IPS-18a (cell line): ENCODE measurements around the gene LY9.

ENCODE experiments used
- H3K27ac ChIP-seq: one replicate; pipeline ENCODE4 v1.5.1; 2013; ENCODE audit warnings: low read length
- H3K27me3 ChIP-seq: one replicate; pipeline ENCODE4 v1.6.1; 2013; ENCODE audit warnings: mild to moderate bottlenecking, low read length; ENCODE audit not compliant: control insufficient read depth, insufficient read depth
- H3K36me3 ChIP-seq: one replicate; pipeline ENCODE4 v1.6.1; 2013; ENCODE audit warnings: low read depth, low read length; ENCODE audit not compliant: control insufficient read depth
- H3K4me1 ChIP-seq: one replicate; pipeline ENCODE4 v1.6.1; 2013; ENCODE audit warnings: low read depth, low read length; ENCODE audit not compliant: control insufficient read depth
- H3K4me3 ChIP-seq: one replicate; pipeline ENCODE4 v1.5.1; 2013; ENCODE audit warnings: low read length
- H3K9ac ChIP-seq: one replicate; pipeline ENCODE4 v1.6.1; 2013; ENCODE audit warnings: mild to moderate bottlenecking, low read length, moderate library complexity
- H3K9me3 ChIP-seq: one replicate; pipeline ENCODE4 v1.6.1; 2013; ENCODE audit warnings: low read depth, low read length; ENCODE audit not compliant: control insufficient read depth

LY9 gene

DNA sequence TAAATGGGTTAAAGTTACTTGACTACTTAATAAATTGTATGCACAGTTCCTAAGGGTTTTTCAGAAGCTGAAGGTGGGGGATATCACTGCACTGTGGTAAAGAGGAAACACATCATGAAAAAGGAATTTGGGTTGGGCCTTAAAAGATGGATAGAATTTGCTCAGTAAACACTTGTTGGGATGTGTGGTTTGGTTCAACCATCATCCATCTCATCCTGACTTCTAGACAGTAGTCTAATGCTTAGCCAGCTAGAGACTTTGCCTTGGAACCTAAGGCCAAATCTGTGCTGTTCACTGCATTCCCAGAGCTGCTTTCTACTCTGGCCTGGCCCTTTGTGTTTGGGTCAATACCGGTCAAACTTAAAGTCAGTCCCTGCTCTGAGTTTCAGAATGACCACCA lies 30.6 kb downstream of the LY9 start:
- H3K4me3 ChIP-seq = no peak overlapping the region
- no peaks in the 10 kb centered on the region for H3K27me3 ChIP-seq
- H3K4me1 ChIP-seq = no peaks in the 10 kb centered on the region
- H3K9me3 ChIP-seq = no peaks in the 10 kb centered on the region
- no peaks in the 10 kb centered on the region for H3K36me3 ChIP-seq
- no peak overlapping the region for H3K9ac ChIP-seq
- H3K27ac ChIP-seq = no peak overlapping the region

DNA sequence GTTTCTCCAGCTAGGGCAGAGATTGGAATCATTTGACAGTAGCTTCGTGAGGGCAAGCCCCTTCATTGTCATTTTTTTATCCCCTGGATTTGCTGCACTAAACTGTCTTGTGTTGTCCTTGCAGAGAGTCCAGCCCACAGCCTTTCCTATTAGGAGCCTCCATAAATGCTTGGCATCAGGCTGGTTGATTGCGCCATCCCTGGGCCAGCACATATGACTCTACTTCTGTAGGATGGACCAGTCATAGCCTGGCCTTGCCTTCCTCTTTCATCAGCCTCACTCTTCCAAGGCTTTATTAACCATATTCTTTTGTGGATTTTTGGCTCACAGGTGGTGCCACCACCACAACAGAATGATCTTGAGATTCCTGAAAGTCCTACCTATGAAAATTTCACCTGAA lies 31.4 kb downstream of the LY9 start:
- no peaks in the 10 kb centered on the region for H3K36me3 ChIP-seq

GRCh38 chr1:160829766-160830165 lies 33.8 kb downstream of the LY9 start:
- Histone ChIP-seq H3K4me3 (no peak overlapping the region), H3K36me3 (no peaks in the 10 kb centered on the region), H3K9me3 (no peaks in the 10 kb centered on the region), H3K27ac (no peak overlapping the region), H3K9ac (no peak overlapping the region), H3K4me1 (no peaks in the 10 kb centered on the region), H3K27me3 (no peaks in the 10 kb centered on the region)

More for the DNA sequence above, 31.4 kb downstream of the LY9 start:
- Histone ChIP-seq H3K27me3 (no peaks in the 10 kb centered on the region), H3K9ac (no peak overlapping the region), H3K27ac (no peak overlapping the region), H3K4me1 (no peaks in the 10 kb centered on the region), H3K9me3 (no peaks in the 10 kb centered on the region), H3K4me3 (no peak overlapping the region)

DNA sequence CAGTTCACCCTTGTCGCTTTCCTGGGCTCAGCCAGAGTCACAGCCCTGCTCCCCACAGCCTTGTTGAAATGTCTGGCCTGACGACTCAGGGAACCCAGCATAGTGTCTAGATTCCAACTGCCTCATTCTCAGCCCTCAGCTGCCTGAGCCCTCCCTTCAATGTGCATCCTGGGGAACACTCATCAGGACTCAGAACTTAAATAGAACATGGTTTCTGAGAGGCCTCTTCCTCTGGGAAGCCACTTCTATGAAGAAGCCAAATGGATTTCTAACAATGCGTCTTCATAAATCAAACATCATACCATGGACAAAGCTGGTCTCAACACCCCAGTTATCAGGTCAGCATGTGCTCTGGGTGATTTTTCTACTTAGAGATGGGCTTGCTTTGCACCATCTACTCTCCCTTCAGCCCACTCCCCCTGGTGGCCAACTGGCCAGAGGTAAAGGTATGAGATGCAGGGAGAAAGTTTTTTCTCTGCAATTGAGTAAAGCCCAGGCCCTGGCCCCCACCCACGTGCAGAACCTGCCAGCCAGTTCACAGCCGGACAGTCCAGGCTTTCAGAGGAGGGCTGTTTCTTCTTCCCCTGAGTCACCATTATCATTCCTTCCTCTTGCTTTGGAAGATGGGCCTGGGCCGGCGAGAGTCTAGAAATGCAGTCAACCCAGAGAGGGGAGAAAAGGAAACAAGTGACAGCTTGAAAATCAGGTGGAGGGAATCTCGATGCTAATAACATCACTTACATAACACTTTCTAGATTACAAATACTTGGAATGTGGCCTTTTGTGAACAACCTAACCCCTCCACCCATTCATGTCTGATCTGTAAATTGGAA lies 34.6 kb downstream of the LY9 start:
- Histone ChIP-seq H3K27ac (no peak overlapping the region), H3K27me3 (no peaks in the 10 kb centered on the region), H3K36me3 (no peaks in the 10 kb centered on the region), H3K9ac (no peak overlapping the region), H3K4me3 (no peak overlapping the region), H3K4me1 (no peaks in the 10 kb centered on the region), H3K9me3 (no peaks in the 10 kb centered on the region)

- Histone ChIP-seq H3K27me3 (no peaks in the 10 kb centered on the region), H3K36me3 (no peaks in the 10 kb centered on the region), H3K4me1 (peaks cover 7% of the 10 kb centered on the region), H3K9me3 (no peaks in the 10 kb centered on the region), H3K27ac (no peak overlapping the region), H3K9ac (no peak overlapping the region), H3K4me3 (no peak overlapping the region)
Observed at GRCh38 chr1:160834945-160835565, 39.1 kb downstream of the LY9 start.

DNA sequence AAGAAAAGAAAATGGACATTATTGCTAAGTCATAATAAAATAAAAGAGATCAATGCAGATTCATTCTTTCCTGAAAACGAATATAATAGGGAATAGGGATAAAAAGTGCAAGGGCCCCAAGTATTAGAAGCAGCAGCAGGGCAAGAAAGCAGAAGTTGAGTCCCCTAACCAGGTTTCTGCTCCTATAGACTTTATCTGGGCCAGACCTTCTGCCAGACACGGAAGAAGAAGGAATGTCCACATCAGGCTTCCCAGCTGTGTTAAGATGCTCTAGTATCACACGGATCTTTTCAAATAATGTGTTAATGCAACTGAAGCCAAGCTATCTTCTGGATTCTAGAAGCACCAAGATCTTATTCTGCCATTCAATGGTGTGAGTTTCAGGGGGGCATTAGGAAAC lies 39.8 kb downstream of the LY9 start:
- Histone ChIP-seq H3K36me3 (no peaks in the 10 kb centered on the region), H3K4me1 (peaks cover 7% of the 10 kb centered on the region), H3K27ac (no peak overlapping the region), H3K27me3 (no peaks in the 10 kb centered on the region), H3K9ac (no peak overlapping the region), H3K4me3 (no peak overlapping the region), H3K9me3 (no peaks in the 10 kb centered on the region)

GRCh38 chr1:160836561-160836960 lies 40.6 kb downstream of the LY9 start:
- no peaks in the 10 kb centered on the region for H3K27me3 ChIP-seq
- H3K4me3 ChIP-seq = no peak overlapping the region
- H3K36me3 ChIP-seq = no peaks in the 10 kb centered on the region
- H3K9me3 ChIP-seq = no peaks in the 10 kb centered on the region
- H3K9ac ChIP-seq = no peak overlapping the region
- no peak overlapping the region for H3K27ac ChIP-seq
- H3K4me1 ChIP-seq = peaks cover 7% of the 10 kb centered on the region

DNA sequence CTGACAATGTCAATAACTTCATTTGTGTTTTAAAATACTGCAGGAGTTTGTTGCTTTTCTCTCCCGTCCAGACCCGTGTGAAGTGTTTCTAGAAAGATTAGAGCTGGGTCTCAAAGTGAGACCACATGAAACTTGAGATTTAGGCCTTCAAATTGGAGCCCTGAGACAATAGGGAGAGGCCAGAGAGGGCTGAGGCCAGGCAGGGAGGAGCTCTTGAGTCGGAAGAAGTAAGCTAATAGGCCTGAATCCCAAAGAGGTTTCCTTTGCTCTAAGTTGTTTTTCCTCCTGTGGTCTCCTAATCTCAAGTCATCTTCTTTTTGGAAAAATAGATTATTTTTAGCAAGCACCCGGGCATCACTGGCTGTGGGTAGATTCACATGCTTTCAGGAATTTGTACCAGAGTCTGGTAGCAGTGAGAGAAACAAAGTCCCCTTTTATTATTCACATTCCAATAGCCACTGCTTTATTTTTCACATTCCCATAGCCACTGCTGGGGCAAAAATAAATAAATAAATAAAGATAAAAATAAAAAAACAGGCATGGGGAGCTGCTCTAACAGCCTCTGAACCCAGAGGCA lies 41.1 kb downstream of the LY9 start:
- no peak overlapping the region for H3K27ac ChIP-seq
- no peak overlapping the region for H3K9ac ChIP-seq

DNA sequence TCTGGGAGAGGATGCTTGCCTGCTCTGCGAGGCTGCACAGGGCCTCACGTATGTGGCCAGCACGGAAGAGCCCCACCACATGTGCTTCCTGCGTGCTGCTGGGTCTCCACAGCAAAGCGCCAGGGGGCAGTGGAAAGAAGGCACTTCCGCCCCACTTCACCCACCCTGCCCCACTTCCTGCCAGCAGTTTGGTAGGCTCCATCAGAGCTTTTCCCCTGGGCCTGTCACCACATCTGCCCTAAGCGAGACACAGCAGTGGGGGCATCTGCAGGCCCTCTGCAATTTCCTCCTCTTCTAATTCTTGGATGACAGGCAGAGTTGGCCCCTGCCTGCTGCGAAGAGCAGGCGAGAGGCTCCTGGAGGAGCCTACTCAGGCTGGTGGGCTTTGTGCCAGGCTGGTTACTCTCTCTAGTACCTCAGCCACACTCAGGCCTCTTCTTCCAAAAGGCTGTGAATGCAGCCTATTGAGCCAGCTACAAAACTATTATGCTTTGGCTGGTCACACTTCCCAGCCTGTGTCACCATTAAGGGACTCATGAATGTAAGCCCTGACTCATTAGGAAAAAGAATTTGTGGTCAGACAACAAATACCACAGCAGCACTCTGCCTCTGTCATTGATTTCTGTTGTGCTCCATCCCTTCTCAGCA lies 41.7 kb downstream of the LY9 start:
- H3K27ac ChIP-seq = no peak overlapping the region
- no peaks in the 10 kb centered on the region for H3K27me3 ChIP-seq
- H3K4me1 ChIP-seq = peaks cover 7% of the 10 kb centered on the region
- H3K9me3 ChIP-seq = no peaks in the 10 kb centered on the region
- no peaks in the 10 kb centered on the region for H3K36me3 ChIP-seq
- no peak overlapping the region for H3K9ac ChIP-seq
- H3K4me3 ChIP-seq = no peak overlapping the region

More for the DNA sequence above, 41.1 kb downstream of the LY9 start:
- no peaks in the 10 kb centered on the region for H3K9me3 ChIP-seq
- H3K36me3 ChIP-seq = no peaks in the 10 kb centered on the region
- H3K4me3 ChIP-seq = no peak overlapping the region
- H3K27me3 ChIP-seq = no peaks in the 10 kb centered on the region
- peaks cover 7% of the 10 kb centered on the region for H3K4me1 ChIP-seq

GRCh38 chr1:160838888-160839287 lies 42.9 kb downstream of the LY9 start:
- H3K9me3 ChIP-seq = no peaks in the 10 kb centered on the region
- peaks cover 7% of the 10 kb centered on the region for H3K4me1 ChIP-seq
- no peak overlapping the region for H3K4me3 ChIP-seq
- H3K27me3 ChIP-seq = no peaks in the 10 kb centered on the region
- no peaks in the 10 kb centered on the region for H3K36me3 ChIP-seq
- no peak overlapping the region for H3K9ac ChIP-seq
- no peak overlapping the region for H3K27ac ChIP-seq

GRCh38 chr1:160839746-160840145 lies 43.8 kb downstream of the LY9 start:
- H3K36me3 ChIP-seq = no peaks in the 10 kb centered on the region

More at GRCh38 chr1:160839746-160840145, 43.8 kb downstream of the LY9 start:
- H3K27ac ChIP-seq = no peak overlapping the region
- H3K9ac ChIP-seq = no peak overlapping the region
- H3K4me1 ChIP-seq = peaks cover 7% of the 10 kb centered on the region
- no peak overlapping the region for H3K4me3 ChIP-seq
- H3K9me3 ChIP-seq = no peaks in the 10 kb centered on the region
- H3K27me3 ChIP-seq = no peaks in the 10 kb centered on the region
